Measurements from ENCODE around the gene LPP. TPM values are rescaled to one million over a fixed set of nuclear protein-coding genes. Genes with fewer than 3 reads are reported as not detected.
"Not testable (repeated sequence)": the region's sequence is repeated elsewhere in the genome, so short reads cannot be mapped to it uniquely, and the experiment has no call there.

LPP gene
- polyA plus RNA-seq, 3 donors from 2014 or later = 6.5 to 33.5 (median 11.3) TPM

DNA sequence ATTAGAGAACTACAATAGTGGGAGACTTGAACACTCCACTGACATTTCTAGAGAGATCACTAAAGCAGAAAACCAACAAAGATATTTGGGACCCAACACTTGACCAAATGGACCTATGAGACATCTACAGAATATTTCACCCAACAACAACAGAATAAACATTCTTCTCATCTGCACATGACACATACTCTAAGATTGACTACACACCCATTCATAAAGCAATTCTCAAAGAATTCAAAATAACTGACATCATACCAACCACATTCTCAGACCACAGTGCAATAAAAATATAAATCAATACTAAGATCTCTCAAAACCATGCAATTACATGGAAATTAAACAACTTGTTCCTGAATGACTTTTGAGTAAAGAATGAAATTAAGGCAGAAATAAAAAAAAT lies 473.7 kb downstream of the LPP start:
- Mint-ChIP-seq H3K4me3 (no peak overlapping the region), H3K36me3 (peaks cover 0 to 25% (median 0%) of the 10 kb centered on the region in 3 donors), H3K9me3 (peaks cover 0 to 2% (median 0%) of the 10 kb centered on the region in 6 donors), H3K4me1 (peaks cover 1 to 11% of the 10 kb centered on the region in 2 donors), H3K27ac (no peak overlapping the region), H3K27me3 (ENCODE audit: low read depth in 3 of 3) (peaks cover 2 to 3% (median 2%) of the 10 kb centered on the region in 3 donors)
- no peak for DNase-seq

GRCh38 chr3:188631291-188632010 lies 477.5 kb downstream of the LPP start:
- DNase-seq = no peak
- Mint-ChIP-seq H3K4me1 (peaks cover 0 to 6% of the 10 kb centered on the region in 2 donors), H3K27ac (no peak overlapping the region), H3K4me3 (no peak overlapping the region), H3K9me3 (no peaks in the 10 kb centered on the region), H3K36me3 (peaks cover 5 to 21% (median 7%) of the 10 kb centered on the region in 3 donors), H3K27me3 (ENCODE audit: low read depth in 3 of 3) (peaks cover 0 to 3% (median 2%) of the 10 kb centered on the region in 3 donors)

GRCh38 chr3:188633206-188633605 lies 479.2 kb downstream of the LPP start:
- Mint-ChIP-seq H3K27ac (peak overlapping the region in 1 of 6 donors; percentile 1), H3K4me3 (no peak overlapping the region), H3K4me1 (no peaks in the 10 kb centered on the region), H3K9me3 (no peaks in the 10 kb centered on the region), H3K36me3 (peaks cover 5 to 17% (median 7%) of the 10 kb centered on the region in 3 donors), H3K27me3 (ENCODE audit: low read depth in 3 of 3) (peaks cover 0 to 2% (median 0%) of the 10 kb centered on the region in 3 donors)
- DNase-seq = no peak

- no peak for DNase-seq
- no peaks in the 10 kb centered on the region for H3K9me3 Mint-ChIP-seq
- H3K4me1 Mint-ChIP-seq = no peaks in the 10 kb centered on the region
- H3K36me3 Mint-ChIP-seq = peaks cover 5 to 10% (median 7%) of the 10 kb centered on the region in 3 donors
- no peaks in the 10 kb centered on the region for H3K27me3 Mint-ChIP-seq (ENCODE audit: low read depth in 3 of 3)
- no peak overlapping the region for H3K4me3 Mint-ChIP-seq
- H3K27ac Mint-ChIP-seq = no peak overlapping the region
Observed at GRCh38 chr3:188634285-188634684, 480.3 kb downstream of the LPP start.

GRCh38 chr3:188635258-188636042 lies 481.5 kb downstream of the LPP start:
- H3K4me3 Mint-ChIP-seq = no peak overlapping the region
- no peak overlapping the region for H3K27ac Mint-ChIP-seq
- peaks cover 0 to 2% (median 0%) of the 10 kb centered on the region in 3 donors for H3K27me3 Mint-ChIP-seq (ENCODE audit: low read depth in 3 of 3)
- DNase-seq = no peak
- H3K36me3 Mint-ChIP-seq = peaks cover 4 to 7% (median 5%) of the 10 kb centered on the region in 3 donors
- H3K4me1 Mint-ChIP-seq = no peaks in the 10 kb centered on the region
- H3K9me3 Mint-ChIP-seq = no peaks in the 10 kb centered on the region

DNA sequence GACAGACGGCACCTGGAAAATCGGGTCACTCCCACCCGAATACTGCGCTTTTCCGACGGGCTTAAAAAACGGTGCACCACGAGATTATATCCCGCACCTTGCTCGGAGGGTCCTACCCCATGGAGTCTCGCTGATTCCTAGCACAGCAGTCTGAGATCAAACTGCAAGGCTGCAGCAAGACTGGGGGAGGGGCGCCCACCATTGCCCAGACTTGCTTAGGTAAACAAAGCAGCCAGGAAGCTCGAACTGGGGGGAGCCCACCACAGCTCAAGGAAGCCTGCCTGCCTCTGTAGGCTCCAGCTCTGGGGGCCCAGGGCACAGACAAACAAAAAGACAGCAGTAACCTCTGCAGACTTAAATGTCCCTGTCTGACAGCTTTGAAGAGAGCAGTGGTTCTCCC lies 482.3 kb downstream of the LPP start:
- H3K36me3 Mint-ChIP-seq; H3K4me3 Mint-ChIP-seq; H3K27me3 Mint-ChIP-seq (ENCODE audit: low read depth in 3 of 3); DNase-seq; H3K9me3 Mint-ChIP-seq; H3K27ac Mint-ChIP-seq; H3K4me1 Mint-ChIP-seq: not testable (repeated sequence)

GRCh38 chr3:188641076-188641475 lies 487.1 kb downstream of the LPP start:
- no peak for DNase-seq
- no peaks in the 10 kb centered on the region for H3K9me3 Mint-ChIP-seq
- peak overlapping the region in 4 of 6 donors; percentile 19 to 45 (median 38) for H3K27ac Mint-ChIP-seq
- H3K36me3 Mint-ChIP-seq = peaks cover 0 to 4% (median 0%) of the 10 kb centered on the region in 3 donors
- H3K4me3 Mint-ChIP-seq = no peak overlapping the region
- H3K4me1 Mint-ChIP-seq = peaks cover 5 to 18% of the 10 kb centered on the region in 2 donors
- H3K27me3 Mint-ChIP-seq (ENCODE audit: low read depth in 3 of 3) = peaks cover 0 to 2% (median 0%) of the 10 kb centered on the region in 3 donors

DNA sequence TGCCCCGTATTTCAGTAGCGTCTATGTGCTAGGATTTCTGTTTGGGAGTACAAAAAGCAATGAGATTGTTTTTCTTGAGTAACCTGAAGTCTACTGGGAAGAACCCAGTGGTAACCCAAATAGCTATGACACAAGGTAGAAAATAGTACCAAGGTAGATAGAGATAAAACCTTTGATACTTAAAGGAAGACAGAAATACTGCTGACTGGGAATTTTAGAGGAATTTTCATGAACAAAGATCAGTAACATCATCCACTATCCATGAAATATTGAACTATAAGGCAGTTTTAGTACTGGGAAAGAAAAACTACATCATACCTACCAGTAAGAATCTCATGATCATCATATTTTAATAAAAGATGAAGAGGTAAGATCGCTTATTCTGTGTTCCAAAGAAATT lies 489.8 kb downstream of the LPP start:
- Mint-ChIP-seq H3K4me1 (peaks cover 20 to 38% of the 10 kb centered on the region in 2 donors), H3K9me3 (no peaks in the 10 kb centered on the region), H3K4me3 (no peak overlapping the region), H3K27ac (peak overlapping the region in 3 of 6 donors; percentile 2 to 57 (median 8)), H3K27me3 (ENCODE audit: low read depth in 3 of 3) (peaks cover 0 to 2% (median 0%) of the 10 kb centered on the region in 3 donors), H3K36me3 (no peaks in the 10 kb centered on the region)
- DNase-seq = no peak

DNA sequence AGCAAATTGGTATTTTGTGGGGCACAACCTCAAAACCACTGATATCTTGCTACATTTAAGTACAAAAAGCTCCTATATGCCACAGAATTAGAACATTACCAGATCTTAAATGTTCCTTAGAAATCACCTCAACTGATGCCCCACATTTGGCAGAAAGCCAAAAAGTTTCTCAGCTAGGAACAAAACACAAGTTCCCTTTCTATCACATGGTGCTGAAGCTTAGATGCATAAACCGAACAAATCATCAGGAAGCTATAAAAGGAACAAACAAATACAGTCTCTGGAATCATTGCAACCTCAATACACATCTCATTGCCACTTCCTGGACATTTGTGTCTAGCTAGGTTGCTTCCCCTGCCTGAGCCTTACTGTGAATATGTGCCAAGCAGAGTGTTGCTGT lies 492.6 kb downstream of the LPP start:
- H3K27ac Mint-ChIP-seq = peak overlapping the region; percentile 20 to 74 (median 58)
- peak in 2 of 3 donors; percentile 6 to 8 for DNase-seq
- no peak overlapping the region for H3K4me3 Mint-ChIP-seq
- no peaks in the 10 kb centered on the region for H3K27me3 Mint-ChIP-seq (ENCODE audit: low read depth in 3 of 3)
- H3K9me3 Mint-ChIP-seq = no peaks in the 10 kb centered on the region
- H3K36me3 Mint-ChIP-seq = peaks cover 0 to 7% (median 5%) of the 10 kb centered on the region in 3 donors
- peaks cover 20 to 38% of the 10 kb centered on the region in 2 donors for H3K4me1 Mint-ChIP-seq

- no peak for DNase-seq
- Mint-ChIP-seq H3K9me3 (no peaks in the 10 kb centered on the region), H3K4me3 (peak overlapping the region in 1 of 5 donors; percentile 14), H3K4me1 (peaks cover 20 to 38% of the 10 kb centered on the region in 2 donors), H3K27me3 (ENCODE audit: low read depth in 3 of 3) (peaks cover 0 to 1% (median 0%) of the 10 kb centered on the region in 3 donors), H3K27ac (peak overlapping the region; percentile 20 to 65 (median 53)), H3K36me3 (peaks cover 0 to 10% (median 5%) of the 10 kb centered on the region in 3 donors)
Observed at GRCh38 chr3:188647237-188647636, 493.3 kb downstream of the LPP start.

GRCh38 chr3:188649521-188649920 lies 495.6 kb downstream of the LPP start:
- Mint-ChIP-seq H3K4me3 (no peak overlapping the region), H3K36me3 (peaks cover 0 to 11% (median 5%) of the 10 kb centered on the region in 3 donors), H3K27ac (no peak overlapping the region), H3K4me1 (peaks cover 22 to 43% of the 10 kb centered on the region in 2 donors), H3K9me3 (no peaks in the 10 kb centered on the region), H3K27me3 (ENCODE audit: low read depth in 3 of 3) (peaks cover 0 to 1% (median 0%) of the 10 kb centered on the region in 3 donors)
- no peak for DNase-seq

GRCh38 chr3:188656196-188656982 lies 502.4 kb downstream of the LPP start:
- H3K9me3 Mint-ChIP-seq = no peaks in the 10 kb centered on the region
- peaks cover 0 to 6% (median under 1%) of the 10 kb centered on the region in 3 donors for H3K36me3 Mint-ChIP-seq
- H3K27me3 Mint-ChIP-seq (ENCODE audit: low read depth in 3 of 3) = peaks cover 0 to 1% (median 0%) of the 10 kb centered on the region in 3 donors
- H3K4me3 Mint-ChIP-seq = no peak overlapping the region
- DNase-seq = no peak
- H3K27ac Mint-ChIP-seq = peak overlapping the region in 2 of 6 donors; percentile 17 to 20
- peaks cover 18 to 38% of the 10 kb centered on the region in 2 donors for H3K4me1 Mint-ChIP-seq

GRCh38 chr3:188658606-188659005 lies 504.6 kb downstream of the LPP start:
- peaks cover 0 to 1% (median 0%) of the 10 kb centered on the region in 3 donors for H3K27me3 Mint-ChIP-seq (ENCODE audit: low read depth in 3 of 3)
- no peak for DNase-seq
- no peaks in the 10 kb centered on the region for H3K9me3 Mint-ChIP-seq
- no peak overlapping the region for H3K27ac Mint-ChIP-seq
- peaks cover 18 to 42% of the 10 kb centered on the region in 2 donors for H3K4me1 Mint-ChIP-seq
- no peak overlapping the region for H3K4me3 Mint-ChIP-seq
- no peaks in the 10 kb centered on the region for H3K36me3 Mint-ChIP-seq
